CD4-positive, alpha-beta memory T cell (primary cell): ENCODE measurements around the gene MSANTD3. TPM values are rescaled to one million over a fixed set of nuclear protein-coding genes. Genes with fewer than 3 reads are reported as not detected.

ENCODE experiments used
- CTCF ChIA-PET: fragments of 350-600 bp; sonication (Branson Sonifier 250); formaldehyde crosslinking; loops from one replicate; lab custom pipeline; 2021; ENCODE audit warnings: inconsistent platforms; ENCODE audit not compliant: partially characterized antibody; lab: Charles Lee
- POLR2A ChIA-PET: fragments of 350-600 bp; sonication (Branson Sonifier 250); formaldehyde crosslinking; loops from one replicate; lab custom pipeline; 2021; ENCODE audit not compliant: partially characterized antibody; lab: Charles Lee
- DNase-seq, 5 donors: peaks; one replicate each; pipeline versions ENCODE4 v3.0.0 to v3.0.0-alpha.2; 2020 to 2022; ENCODE audit warnings: mixed read lengths in 1 of 5
- H3K27ac ChIP-seq: one replicate; pipeline ENCODE4 v1.7.0; 2013; ENCODE audit warnings: low read depth, low read length
- H3K27me3 ChIP-seq: 2 replicates; pipeline ENCODE4 v1.7.0; 2013; ENCODE audit warnings: mild to moderate bottlenecking, low read length, moderate library complexity; ENCODE audit not compliant: insufficient read depth
- H3K36me3 ChIP-seq: 2 replicates; pipeline ENCODE4 v1.7.0; 2013; ENCODE audit warnings: mild to moderate bottlenecking, low read length, moderate library complexity; ENCODE audit not compliant: insufficient read depth
- H3K4me1 ChIP-seq: 2 replicates; pipeline ENCODE4 v1.7.0; 2013; ENCODE audit warnings: mild to moderate bottlenecking, low read length, moderate library complexity; ENCODE audit not compliant: insufficient read depth
- H3K4me3 ChIP-seq, 2 donors: one replicate each; pipeline ENCODE4 v1.7.0; 2013; ENCODE audit warnings: low read length in 2 of 2, mild to moderate bottlenecking in 1 of 2
- H3K9me3 ChIP-seq, 2 donors: one replicate each; pipeline ENCODE4 v1.7.0; 2013; ENCODE audit warnings: low read length in 2 of 2, control low read depth in 1 of 2; ENCODE audit not compliant: control insufficient read depth in 1 of 2
- H3K27ac Mint-ChIP-seq, 7 donors: one replicate each; pipeline ENCODE4 v1.8.0; 2020 to 2021; ENCODE audit warnings: mixed read lengths in 7 of 7, mild to moderate bottlenecking in 6 of 7, inconsistent platforms in 3 of 7, moderate library complexity in 3 of 7
- H3K27me3 Mint-ChIP-seq, 2 donors: one replicate each; pipeline ENCODE4 v1.8.0; 2020 to 2021; ENCODE audit warnings: mixed read lengths in 2 of 2
- H3K36me3 Mint-ChIP-seq, 2 donors: one replicate each; pipeline ENCODE4 v1.8.0; 2020 to 2021; ENCODE audit warnings: mixed read lengths in 2 of 2, inconsistent platforms in 1 of 2, mild to moderate bottlenecking in 1 of 2
- H3K4me1 Mint-ChIP-seq, 4 donors: one replicate each; pipeline ENCODE4 v1.8.0; 2020 to 2021; ENCODE audit warnings: mixed read lengths in 4 of 4, mild to moderate bottlenecking in 1 of 4
- H3K4me3 Mint-ChIP-seq, 8 donors: one replicate each; pipeline ENCODE4 v1.8.0; 2020 to 2021; ENCODE audit warnings: mixed read lengths in 8 of 8, mild to moderate bottlenecking in 7 of 8, moderate library complexity in 6 of 8, inconsistent platforms in 3 of 8
- H3K9me3 Mint-ChIP-seq, 8 donors: one replicate each; pipeline ENCODE4 v1.8.0; 2020 to 2021; ENCODE audit warnings: mixed read lengths in 8 of 8, mild to moderate bottlenecking in 5 of 8, inconsistent platforms in 3 of 8, moderate library complexity in 1 of 8
- intact Hi-C: fragments of 100-400 bp; cut with micrococcal nuclease; formaldehyde crosslinking; loops from one replicate; pipeline ENCODE4 v1.15.1; 2023
- polyA plus RNA-seq, 2 donors: library from polyadenylated mRNA; unstranded; fragments of 300-500 nt; fragmentation: Illumina TruSeq; gene quantifications; one replicate each; pipeline ENCODE4 v1.2.3, GENCODE V29; 2021
- total RNA-seq, 2 experiments: library from RNA; stranded (reverse); gene quantifications; one replicate each; pipeline ENCODE4 v1.2.3, GENCODE V29; 2021

The MSANTD3 gene
- total and polyA plus RNA-seq, 4 experiments from 2014 or later: 6.0 to 14.8 (median 11.2) TPM

- POLR2A ChIA-PET: interaction anchor here (1.1 to 2.5 kb wide), 6 partner anchors 16 to 1107 kb away, joined by 3 to 14 read pairs (median 4); partner anchors contain the start of genes RNF20 and TEX10
- Mint-ChIP-seq H3K27ac (peak overlapping the region in 6 of 7 donors; percentile 38 to 86 (median 64)), H3K27me3 (no peaks in the 10 kb centered on the region), H3K4me1 (peaks cover 27 to 52% (median 36%) of the 10 kb centered on the region in 4 donors), H3K9me3 (no peaks in the 10 kb centered on the region), H3K36me3 (peaks cover 0 to 8% of the 10 kb centered on the region in 2 donors), H3K4me3 (peak overlapping the region; percentile 83 to 90 (median 86))
- H3K4me3 ChIP-seq: peak overlapping the region; percentile 5 to 67
- CTCF ChIA-PET: interaction anchor here (1.0 to 3.1 kb wide), 4 partner anchors 10 to 75 kb away, joined by 3 to 22 read pairs (median 4); partner anchors contain the start of gene TEX10
- no peaks in the 10 kb centered on the region for H3K36me3 ChIP-seq
- intact Hi-C loops: loop anchor here (1.0 to 5.0 kb wide), 5 partner anchors 16 to 971 kb away; partner anchors contain the start of genes ERP44, INVS, MRPL50 and NR4A3
- H3K9me3 ChIP-seq: no peaks in the 10 kb centered on the region
- no peaks in the 10 kb centered on the region for H3K27me3 ChIP-seq
- peak in 1 of 5 donors; percentile 43 for DNase-seq
- H3K27ac ChIP-seq: peak overlapping the region; percentile 40
- H3K4me1 ChIP-seq: peaks cover 26% of the 10 kb centered on the region
Measured at GRCh38 chr9:100427366-100428263, 672 bp downstream of the MSANTD3 start.

GRCh38 chr9:100428871-100429654 is 2.1 kb downstream of the MSANTD3 start:
- Histone ChIP-seq H3K27ac (no peak overlapping the region), H3K9me3 (no peaks in the 10 kb centered on the region), H3K36me3 (no peaks in the 10 kb centered on the region), H3K4me3 (no peak overlapping the region), H3K4me1 (peaks cover 26% of the 10 kb centered on the region), H3K27me3 (no peaks in the 10 kb centered on the region)
- ChIA-PET CTCF (interaction anchor here (3.1 kb wide), 1 partner anchor 8 kb away, joined by 22 read pairs; no protein-coding TSS in a partner anchor), POLR2A (no interaction called here)
- peak overlapping the region; percentile 0 to 71 (median 27) for H3K27ac Mint-ChIP-seq
- H3K4me1 Mint-ChIP-seq: peaks cover 33 to 52% (median 41%) of the 10 kb centered on the region in 4 donors
- peak overlapping the region in 5 of 8 donors; percentile 2 to 45 (median 24) for H3K4me3 Mint-ChIP-seq
- intact Hi-C loops: loop anchor here (5.0 kb wide), 3 partner anchors 168 to 607 kb away; partner anchors contain the start of genes ERP44, INVS and NR4A3
- DNase-seq: no peak
- H3K9me3 Mint-ChIP-seq: no peaks in the 10 kb centered on the region
- no peaks in the 10 kb centered on the region for H3K27me3 Mint-ChIP-seq
- peaks cover 0 to 8% of the 10 kb centered on the region in 2 donors for H3K36me3 Mint-ChIP-seq

GRCh38 chr9:100430286-100430940 is 3.5 kb downstream of the MSANTD3 start:
- Histone ChIP-seq H3K27ac (no peak overlapping the region), H3K27me3 (no peaks in the 10 kb centered on the region), H3K4me1 (peaks cover 26% of the 10 kb centered on the region), H3K36me3 (no peaks in the 10 kb centered on the region), H3K4me3 (no peak overlapping the region), H3K9me3 (no peaks in the 10 kb centered on the region)
- peak overlapping the region in 2 of 8 donors; percentile 15 to 20 for H3K4me3 Mint-ChIP-seq
- CTCF ChIA-PET: interaction anchor here (0.7 to 3.1 kb wide), 3 partner anchors 7 to 33 kb away, joined by 3 to 22 read pairs (median 3); no protein-coding TSS in a partner anchor
- POLR2A ChIA-PET: interaction anchor here (1.0 kb wide), 1 partner anchor 16 kb away, joined by 3 read pairs; no protein-coding TSS in a partner anchor
- peaks cover 0 to 8% of the 10 kb centered on the region in 2 donors for H3K36me3 Mint-ChIP-seq
- H3K27me3 Mint-ChIP-seq: no peaks in the 10 kb centered on the region
- intact Hi-C loops: loop anchor here (10.0 kb wide), 1 partner anchor 1636 kb away; the partner anchor contains the start of gene ANKS6
- peaks cover 35 to 51% (median 45%) of the 10 kb centered on the region in 4 donors for H3K4me1 Mint-ChIP-seq
- peak overlapping the region in 4 of 7 donors; percentile 0 to 79 (median 10) for H3K27ac Mint-ChIP-seq
- DNase-seq: no peak
- H3K9me3 Mint-ChIP-seq: no peaks in the 10 kb centered on the region

GRCh38 chr9:100431886-100432285 is 4.9 kb downstream of the MSANTD3 start:
- H3K27me3 Mint-ChIP-seq: no peaks in the 10 kb centered on the region
- Histone ChIP-seq H3K4me1 (peaks cover 17% of the 10 kb centered on the region), H3K27ac (no peak overlapping the region), H3K4me3 (no peak overlapping the region), H3K9me3 (no peaks in the 10 kb centered on the region), H3K27me3 (no peaks in the 10 kb centered on the region), H3K36me3 (no peaks in the 10 kb centered on the region)
- ChIA-PET POLR2A (interaction anchor here (1.0 kb wide), 1 partner anchor 18 kb away, joined by 3 read pairs; no protein-coding TSS in a partner anchor), CTCF (no interaction called here)
- H3K4me3 Mint-ChIP-seq: no peak overlapping the region
- peak overlapping the region in 2 of 7 donors; percentile 8 to 53 for H3K27ac Mint-ChIP-seq
- intact Hi-C loops: loop anchor here (10.0 kb wide), 1 partner anchor 1637 kb away; the partner anchor contains the start of gene ANKS6
- H3K9me3 Mint-ChIP-seq: no peaks in the 10 kb centered on the region
- no peaks in the 10 kb centered on the region for H3K36me3 Mint-ChIP-seq
- DNase-seq: no peak
- H3K4me1 Mint-ChIP-seq: peaks cover 29 to 37% (median 37%) of the 10 kb centered on the region in 4 donors

GRCh38 chr9:100432736-100433135 is 5.8 kb downstream of the MSANTD3 start:
- ChIA-PET POLR2A (no interaction called here), CTCF (interaction anchor here (0.7 to 1.0 kb wide), 2 partner anchors 10 to 11 kb away, joined by 3 read pairs; no protein-coding TSS in a partner anchor)
- intact Hi-C loops: loop anchor here (10.0 kb wide), 1 partner anchor 1638 kb away; the partner anchor contains the start of gene ANKS6
- Histone ChIP-seq H3K4me3 (no peak overlapping the region), H3K4me1 (peaks cover 16% of the 10 kb centered on the region), H3K36me3 (no peaks in the 10 kb centered on the region), H3K27me3 (no peaks in the 10 kb centered on the region), H3K27ac (no peak overlapping the region), H3K9me3 (no peaks in the 10 kb centered on the region)
- H3K36me3 Mint-ChIP-seq: no peaks in the 10 kb centered on the region
- H3K4me1 Mint-ChIP-seq: peaks cover 28 to 39% (median 33%) of the 10 kb centered on the region in 4 donors
- DNase-seq: no peak
- no peaks in the 10 kb centered on the region for H3K9me3 Mint-ChIP-seq
- no peak overlapping the region for H3K4me3 Mint-ChIP-seq
- no peaks in the 10 kb centered on the region for H3K27me3 Mint-ChIP-seq
- no peak overlapping the region for H3K27ac Mint-ChIP-seq

GRCh38 chr9:100436571-100436970 is 9.6 kb downstream of the MSANTD3 start:
- Mint-ChIP-seq H3K27me3 (no peaks in the 10 kb centered on the region), H3K4me1 (peaks cover 4 to 21% (median 16%) of the 10 kb centered on the region in 4 donors), H3K9me3 (no peaks in the 10 kb centered on the region), H3K36me3 (peaks cover 0 to under 1% of the 10 kb centered on the region in 2 donors), H3K4me3 (no peak overlapping the region), H3K27ac (peak overlapping the region in 1 of 7 donors; percentile 25)
- Histone ChIP-seq H3K9me3 (no peaks in the 10 kb centered on the region), H3K36me3 (no peaks in the 10 kb centered on the region), H3K27ac (no peak overlapping the region), H3K27me3 (no peaks in the 10 kb centered on the region), H3K4me3 (no peak overlapping the region), H3K4me1 (no peaks in the 10 kb centered on the region)
- intact Hi-C loops: loop anchor here (5.0 to 10.0 kb wide), 3 partner anchors 64 to 1642 kb away; partner anchors contain the start of gene ANKS6
- ChIA-PET POLR2A (no interaction called here), CTCF (interaction anchor here (0.9 to 4.7 kb wide), 10 partner anchors 8 to 115 kb away, joined by 3 to 26 read pairs (median 8); partner anchors contain the start of gene TEX10)
- no peak for DNase-seq
